GM18909 (cell line): ENCODE data around the gene CSTF2.
A peak's percentile ranks its signal among the peaks of the same experiment; 100 is the strongest.
"Not testable (repeated sequence)": the region's sequence is repeated elsewhere in the genome, so short reads cannot be mapped to it uniquely, and the experiment has no call there.

Source experiments
- ATAC-seq: cut with Tn5 transposase; IDR thresholded peaks from one replicate; pipeline ENCODE4 v1.9.1; 2021; ENCODE audit warnings: mild to moderate bottlenecking; ENCODE audit not compliant: unreplicated experiment, poor library complexity

The CSTF2 gene

GRCh38 chrX:100819837-100820666 is at the start of gene CSTF2:
TSS of gene CSTF2 (plus strand) at chrX:100820391. CDS start at chrX:100820417, 26 bp downstream.
- ATAC-seq, result peak; percentile 99

DNA sequence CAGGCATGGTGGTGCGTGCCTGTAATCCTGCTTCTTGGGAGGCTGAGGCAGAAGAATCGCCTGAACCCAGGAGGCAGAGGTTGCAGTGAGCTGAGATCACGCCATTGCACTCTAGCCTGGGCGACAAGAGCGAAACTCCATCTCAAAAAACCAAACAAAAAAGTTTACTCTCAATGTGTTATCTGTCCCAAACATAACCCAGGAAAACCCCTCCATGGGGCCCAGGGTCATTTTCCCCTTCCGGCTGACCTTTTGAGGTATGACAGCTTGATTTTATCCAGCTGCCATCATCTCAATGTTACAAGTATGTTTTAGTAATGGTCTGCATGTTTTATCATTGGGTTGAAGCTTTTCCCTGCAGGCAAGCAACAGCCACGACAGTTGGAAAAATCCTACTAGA is 23.8 kb upstream of the CSTF2 start:
- ATAC-seq, result not testable (repeated sequence)

- ATAC-seq, result no peak
Measured at GRCh38 chrX:100797359-100797758, 22.8 kb upstream of the CSTF2 start.

DNA sequence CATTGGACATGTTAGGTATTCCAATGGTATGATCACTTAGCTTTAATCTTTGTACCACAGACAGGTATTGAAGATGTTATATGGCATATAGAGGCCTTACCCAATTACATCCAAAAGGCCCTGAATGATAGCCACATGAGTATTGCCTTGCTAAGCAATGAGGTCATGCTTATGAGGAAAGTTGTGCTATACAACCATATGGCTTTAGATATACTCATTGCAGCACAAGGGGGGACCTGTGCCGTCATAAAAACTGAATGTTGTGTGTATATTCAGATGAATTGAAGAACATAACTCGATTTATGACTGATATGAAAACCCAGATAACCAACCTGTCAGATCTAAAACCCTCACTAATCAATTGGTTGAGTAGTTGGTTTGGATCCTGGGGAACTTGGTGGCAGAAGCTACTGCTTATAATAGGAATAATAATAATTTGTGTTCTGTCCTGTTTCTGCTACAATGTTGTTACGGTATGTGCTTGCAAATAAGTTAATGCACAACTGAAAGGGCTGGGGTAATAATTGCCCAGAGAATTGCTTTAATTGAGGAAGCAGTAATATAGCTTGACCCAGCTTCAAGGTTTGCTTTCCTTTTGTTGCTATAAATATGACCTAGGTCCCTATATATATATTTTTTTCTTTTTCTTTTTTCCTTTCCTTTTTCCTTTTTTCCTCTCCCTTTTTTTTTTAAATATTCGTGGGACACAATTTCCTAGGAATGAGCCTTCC is 21.5 kb upstream of the CSTF2 start:
- no peak for ATAC-seq

DNA sequence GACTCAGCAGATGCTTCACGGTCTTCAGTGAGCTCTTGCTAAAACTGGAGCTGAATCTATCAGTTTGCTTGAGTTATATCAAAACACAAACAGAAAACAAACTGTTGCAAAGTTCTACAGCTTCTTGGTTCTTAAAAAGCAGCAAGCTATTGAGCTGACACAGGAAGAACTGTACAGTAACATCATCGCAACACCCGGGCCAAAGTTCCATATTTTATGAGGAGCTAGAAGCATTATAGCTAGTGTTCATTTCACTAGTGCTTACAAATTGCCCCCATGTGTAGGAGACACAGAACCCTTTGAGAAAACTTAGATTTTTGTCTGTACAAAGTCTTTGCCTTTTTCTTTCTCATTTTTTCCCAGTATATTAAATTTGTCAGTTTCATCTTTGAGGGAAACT is 17.3 kb upstream of the CSTF2 start:
- no peak for ATAC-seq

DNA sequence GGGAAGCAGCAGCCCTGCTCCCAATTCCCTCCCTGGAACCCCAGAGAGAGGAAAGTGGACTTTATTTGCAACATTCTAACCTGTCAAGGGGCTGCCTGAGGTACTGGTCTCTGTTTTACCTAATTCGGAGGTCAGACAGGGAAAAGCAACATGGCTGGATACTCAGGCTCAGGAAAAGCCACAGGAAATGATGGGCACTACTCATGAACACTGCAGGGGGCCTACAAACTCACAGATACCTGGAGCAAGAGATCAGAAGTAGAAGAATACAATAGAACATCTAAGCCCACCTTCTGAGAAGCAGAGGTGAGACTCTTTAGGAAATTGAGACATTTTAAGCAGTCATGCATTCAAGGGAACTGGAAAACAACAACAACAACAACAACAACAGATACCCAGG is 15.4 kb upstream of the CSTF2 start:
- ATAC-seq, result no peak

DNA sequence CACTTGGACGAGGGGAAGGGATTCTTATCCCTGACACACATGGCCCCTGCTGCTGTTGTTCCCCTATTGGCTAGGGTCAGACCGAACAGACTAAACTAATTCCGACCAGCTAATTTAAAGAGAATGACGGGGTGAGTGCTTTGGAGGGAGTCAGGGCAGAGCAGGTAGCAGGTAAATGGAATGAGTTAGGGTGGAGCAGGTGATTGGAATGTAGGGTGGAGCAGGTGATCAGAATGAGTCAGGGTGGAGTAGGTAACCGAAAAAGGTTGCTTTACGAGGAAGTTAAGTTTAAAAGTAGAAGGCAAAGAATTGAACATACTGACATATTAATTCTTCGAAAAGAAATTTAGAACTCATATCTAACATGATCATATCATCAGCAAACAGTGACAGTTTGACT is 11.9 kb upstream of the CSTF2 start:
- not testable (repeated sequence) for ATAC-seq

DNA sequence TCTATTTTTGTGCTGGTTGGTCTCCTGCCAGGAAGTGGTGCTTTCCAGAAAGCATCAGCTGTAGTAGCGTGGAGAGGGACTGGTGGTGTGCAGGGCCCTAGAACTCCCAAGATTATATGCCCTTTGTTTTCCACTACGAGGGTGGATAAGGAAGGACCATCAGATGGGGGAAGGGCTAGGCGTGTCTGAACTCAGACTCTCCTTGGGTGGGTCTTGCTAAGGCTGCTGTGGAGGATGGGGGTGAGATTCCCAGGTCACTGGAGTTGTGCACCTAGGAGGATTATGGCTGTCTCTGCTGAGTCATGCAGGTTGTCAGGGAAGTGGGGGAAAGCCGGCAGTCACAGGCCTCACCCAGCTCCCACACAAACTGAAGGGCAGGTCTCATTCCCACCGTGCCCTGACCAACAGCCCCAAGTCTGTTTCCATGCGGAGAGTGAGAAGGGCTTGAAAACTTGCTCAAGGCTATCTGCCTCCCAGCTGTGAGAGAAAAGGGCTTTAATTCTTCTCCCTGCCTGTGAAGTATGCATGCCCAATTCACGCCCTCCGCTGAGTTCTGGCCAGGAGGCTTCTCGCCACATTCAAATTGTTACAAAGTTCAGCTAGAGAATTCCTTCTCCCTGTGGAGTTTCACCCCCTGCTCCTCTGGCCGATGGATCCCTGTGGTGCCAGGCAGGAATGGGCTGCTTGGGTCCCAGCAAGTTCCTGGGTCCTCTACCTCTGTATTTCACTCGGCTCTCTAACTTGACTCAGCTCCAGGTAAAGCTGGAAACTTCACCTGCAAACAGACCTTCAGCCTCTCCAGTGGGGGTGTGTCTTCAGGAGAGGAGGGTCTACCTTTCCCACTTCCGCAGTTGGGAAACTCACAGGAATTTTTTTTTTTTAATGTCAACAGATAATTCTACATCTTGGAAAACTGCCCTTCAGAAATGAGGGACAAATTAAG is 7.7 kb upstream of the CSTF2 start:
- ATAC-seq, result no peak

DNA sequence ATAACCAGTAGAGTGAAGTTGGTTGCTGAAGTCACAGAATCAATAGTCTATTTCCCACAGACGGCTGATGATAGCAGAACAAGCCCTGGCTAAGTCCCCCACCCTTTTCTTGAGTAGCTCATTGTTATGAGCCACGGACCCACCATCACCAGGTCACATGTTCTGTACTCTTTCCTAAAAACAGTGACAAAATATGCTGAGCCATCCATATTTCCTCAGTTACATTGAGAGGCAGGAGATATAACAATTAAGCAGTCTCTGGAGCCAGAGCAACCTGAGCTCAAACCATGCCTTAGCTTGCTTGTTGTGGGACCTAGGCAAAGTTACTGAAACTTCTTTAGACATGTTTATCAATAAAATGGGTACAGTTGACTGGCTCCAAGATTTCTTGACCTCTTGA is 2.9 kb upstream of the CSTF2 start:
- no peak for ATAC-seq

- ATAC-seq, result no peak
Measured at GRCh38 chrX:100819534-100819836, 706 bp upstream of the CSTF2 start.

DNA sequence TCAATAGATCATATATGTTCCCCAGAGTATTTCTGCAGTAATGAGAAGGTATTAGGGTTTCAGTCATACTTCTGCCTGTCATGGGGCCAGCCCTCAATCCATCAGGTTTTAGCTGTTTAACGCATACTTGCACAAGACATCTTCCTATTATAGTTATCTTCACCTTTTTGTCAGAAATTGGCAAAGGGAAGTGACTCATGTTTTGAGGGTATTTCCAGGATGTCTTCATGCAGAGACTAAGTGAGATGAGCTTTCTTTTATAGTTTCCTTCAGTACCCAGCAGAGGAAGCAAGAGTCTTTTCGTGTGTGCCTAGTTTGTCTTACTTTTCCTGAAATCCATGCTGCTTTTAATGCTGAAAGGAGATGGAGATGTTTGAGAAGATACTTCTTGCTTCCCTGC is 9.5 kb downstream of the CSTF2 start:
- peak; percentile 75 for ATAC-seq

DNA sequence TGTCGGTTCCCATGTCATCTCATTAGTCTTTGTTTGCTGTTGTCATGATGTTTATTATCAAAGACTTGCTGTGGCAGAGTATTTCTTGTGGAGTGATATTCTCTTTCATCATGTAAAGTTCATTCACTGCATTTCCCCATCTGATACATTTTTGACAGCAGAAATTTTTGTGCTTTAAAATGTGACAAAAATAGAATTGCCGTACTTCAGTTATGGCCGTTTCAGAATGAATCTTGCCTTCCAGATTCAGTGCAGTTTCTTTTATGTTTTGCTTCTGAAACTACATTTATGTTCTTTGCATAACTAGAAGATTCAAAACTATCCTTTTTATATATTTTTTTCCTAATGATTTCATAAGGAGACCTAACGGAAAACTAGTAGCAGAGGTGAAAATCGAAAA is 10.0 kb downstream of the CSTF2 start:
- ATAC-seq, result peak; percentile 23

DNA sequence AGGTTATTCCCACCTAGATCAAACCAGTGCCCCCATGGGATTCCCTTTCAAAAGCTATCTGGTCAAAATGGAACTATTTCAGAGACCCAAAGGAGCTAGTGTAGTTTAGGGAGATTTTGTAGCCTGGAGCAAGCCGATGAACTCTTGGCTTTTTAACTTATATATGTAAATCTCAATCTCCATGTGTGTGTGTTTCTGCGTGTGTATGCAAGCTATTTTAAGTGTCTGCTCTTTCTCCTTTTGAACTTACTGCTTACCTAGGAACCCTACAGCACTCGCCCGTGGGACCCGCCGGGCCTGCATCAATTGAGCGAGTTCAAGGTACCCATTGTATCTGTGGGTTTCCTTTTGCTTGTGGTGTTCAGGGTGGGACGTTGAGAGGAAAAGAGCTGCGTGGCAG is 10.4 kb downstream of the CSTF2 start:
- peak; percentile 36 for ATAC-seq

DNA sequence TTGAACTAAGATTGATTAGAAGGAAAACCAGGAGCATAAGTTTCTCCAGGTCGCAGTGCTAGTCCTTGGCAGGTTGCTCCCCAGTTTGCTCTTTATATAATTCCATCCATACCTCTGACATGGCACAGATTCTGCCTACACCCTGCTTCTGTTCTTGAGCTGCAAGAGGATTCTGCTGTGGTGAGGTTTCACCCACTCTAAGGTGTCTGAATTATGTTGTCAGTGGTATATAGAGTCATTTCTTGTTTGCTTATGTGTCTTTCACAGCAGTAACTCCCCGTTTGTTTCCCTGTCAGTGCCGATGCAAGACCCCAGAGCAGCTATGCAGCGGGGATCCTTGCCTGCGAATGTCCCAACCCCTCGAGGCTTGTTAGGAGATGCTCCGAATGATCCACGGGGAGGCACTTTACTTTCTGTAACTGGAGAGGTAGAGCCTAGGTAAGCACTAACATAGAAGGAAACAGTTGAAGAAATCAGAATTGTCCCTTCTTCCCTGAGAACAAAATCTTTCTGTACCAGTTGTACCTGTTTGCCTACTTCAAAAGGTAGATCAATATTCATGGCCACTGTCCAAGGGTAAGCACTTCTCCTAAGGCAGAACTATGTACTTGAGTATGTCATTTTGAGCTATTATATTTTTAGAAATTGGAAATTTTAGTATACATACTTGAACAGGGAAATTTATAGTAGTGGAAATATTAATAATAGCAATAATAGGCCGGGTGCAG is 11.2 kb downstream of the CSTF2 start:
- ATAC-seq, result no peak

- no peak for ATAC-seq
Measured at GRCh38 chrX:100850317-100850716, 30.1 kb downstream of the CSTF2 start.

DNA sequence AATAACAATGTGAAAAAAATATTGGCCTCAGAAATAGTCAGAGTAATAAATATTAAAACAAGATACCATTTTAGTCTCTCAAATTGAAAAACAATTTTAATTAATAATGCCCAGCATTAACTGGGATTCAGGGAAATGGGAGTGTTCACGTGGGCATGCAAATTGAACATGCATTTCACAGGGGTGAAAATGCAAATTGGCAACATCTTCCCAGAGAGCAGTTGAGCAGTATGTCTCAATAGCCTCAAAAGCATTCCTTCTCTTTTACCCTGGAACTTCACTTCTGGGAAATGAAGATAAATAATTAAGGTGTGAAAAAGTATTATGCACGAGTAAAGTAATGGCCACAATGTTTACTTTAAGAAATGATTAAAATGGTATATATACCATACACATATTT is 32.6 kb downstream of the CSTF2 start:
- no peak for ATAC-seq

- no peak for ATAC-seq
Measured at GRCh38 chrX:100863326-100863864, 43.2 kb downstream of the CSTF2 start.

DNA sequence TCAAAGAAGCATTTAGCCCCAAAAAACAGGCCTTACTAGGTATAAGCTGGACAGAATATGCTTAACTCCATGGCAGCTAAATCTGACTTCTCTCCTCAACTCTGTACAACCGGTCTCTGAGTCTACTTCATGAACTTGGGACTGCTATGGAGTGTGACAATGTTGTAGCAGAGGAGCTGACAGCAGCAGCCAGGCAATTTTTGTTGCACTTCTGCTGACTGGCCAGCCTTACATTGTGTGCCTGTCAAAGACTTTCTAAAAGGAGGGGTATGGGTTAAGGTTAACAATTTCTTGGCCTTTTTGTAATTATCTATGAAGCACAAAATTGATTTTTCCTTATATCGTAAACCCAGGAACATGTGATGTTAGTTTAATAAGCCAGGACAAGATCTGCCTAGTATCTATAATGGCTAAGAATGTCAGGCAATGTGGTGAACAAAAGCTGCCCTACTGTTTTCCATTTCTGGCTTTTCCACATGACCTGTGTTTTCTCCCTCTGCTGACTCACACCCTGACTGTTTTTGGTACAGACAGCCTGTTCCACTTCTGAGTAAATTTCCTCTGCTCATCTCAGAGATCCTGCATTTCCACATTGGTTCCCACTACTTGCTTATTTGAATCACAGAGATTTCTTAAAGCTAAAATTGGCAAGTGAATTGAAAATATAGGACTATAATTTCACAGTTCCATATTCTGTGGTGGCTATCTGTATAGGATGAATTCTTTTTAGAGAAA is 44.6 kb downstream of the CSTF2 start:
- no peak for ATAC-seq

GRCh38 chrX:100868273-100868672 is 48.1 kb downstream of the CSTF2 start:
- no peak for ATAC-seq
